CD14-positive monocyte (primary cell): ENCODE results near the gene LKAAEAR1. TPM values are rescaled to one million over a fixed set of nuclear protein-coding genes. Genes with fewer than 3 reads are reported as not detected.

Experiments used
- DNase-seq, 3 donors: peaks; one replicate each; pipeline ENCODE4 v3.0.0-alpha.2; 2011 to 2022
- H2AFZ ChIP-seq: 2 replicates; pipeline ENCODE4 v1.6.0; 2012; ENCODE audit warnings: mild to moderate bottlenecking, low read depth, low read length, inconsistent platforms; ENCODE audit not compliant: insufficient read depth, poor library complexity, severe bottlenecking
- H3K27ac ChIP-seq, 2 donors: 1 replicate in 1 of 2; 2 replicates in 1 of 2; pipeline ENCODE4 v1.5.1; 2012 to 2013; ENCODE audit warnings: low read length in 2 of 2, control low read depth in 1 of 2, inconsistent platforms in 1 of 2, low read depth in 1 of 2, mild to moderate bottlenecking in 1 of 2
- H3K27me3 ChIP-seq, 2 donors: one replicate each; pipeline versions ENCODE4 v1.6.0 to v1.6.1; 2011 to 2013; ENCODE audit warnings: low read length in 2 of 2; ENCODE audit not compliant: control insufficient read depth in 2 of 2, insufficient read depth in 2 of 2
- H3K36me3 ChIP-seq, 2 donors: replicated peaks in 1 of 2; 1 replicate in 1 of 2; 2 replicates in 1 of 2; pipeline versions ENCODE4 v1.5.1 to v1.6.1; 2012 to 2013; ENCODE audit warnings: low read length in 2 of 2, control low read depth in 1 of 2, inconsistent platforms in 1 of 2, mild to moderate bottlenecking in 1 of 2; ENCODE audit not compliant: insufficient read depth in 2 of 2, control insufficient read depth in 1 of 2
- H3K4me1 ChIP-seq, 2 donors: 1 replicate in 1 of 2; 2 replicates in 1 of 2; pipeline versions ENCODE4 v1.5.1 to v1.6.1; 2012 to 2013; ENCODE audit warnings: low read length in 2 of 2, control low read depth in 1 of 2, inconsistent platforms in 1 of 2, mild to moderate bottlenecking in 1 of 2, moderate library complexity in 1 of 2; ENCODE audit not compliant: insufficient read depth in 2 of 2, control insufficient read depth in 1 of 2
- H3K4me2 ChIP-seq: replicated peaks from 2 replicates; pipeline ENCODE3; 2012; ENCODE audit warnings: low read length, moderate library complexity, mild to moderate bottlenecking; ENCODE audit not compliant: poor library complexity, severe bottlenecking; ENCODE audit errors: extremely low read depth
- H3K4me3 ChIP-seq, 3 experiments: fragments of 200-600 bp in 1 of 3; sonication (generic) in 1 of 3; replicated peaks in 1 of 3; 1 replicate in 2 of 3; 2 replicates in 1 of 3; pipeline ENCODE4 v1.5.1; 2011 to 2013; ENCODE audit warnings: low read length in 3 of 3, mild to moderate bottlenecking in 3 of 3, control low read depth in 2 of 3, low read depth in 2 of 3, inconsistent platforms in 1 of 3, moderate library complexity in 1 of 3
- H3K79me2 ChIP-seq: 2 replicates; pipeline ENCODE4 v1.6.0; 2012; ENCODE audit warnings: mild to moderate bottlenecking, control low read depth, inconsistent platforms, low read length, moderate library complexity; ENCODE audit not compliant: insufficient read depth
- H3K9ac ChIP-seq: 2 replicates; pipeline ENCODE4 v1.6.0; 2017; ENCODE audit warnings: low read length, mild to moderate bottlenecking; ENCODE audit not compliant: insufficient read depth, poor library complexity, severe bottlenecking
- H3K9me3 ChIP-seq, 2 donors: replicated peaks in 1 of 2; 1 replicate in 1 of 2; 2 replicates in 1 of 2; pipeline versions ENCODE4 v1.5.1 to v1.6.1; 2012 to 2013; ENCODE audit warnings: low read length in 2 of 2, control low read depth in 1 of 2; ENCODE audit not compliant: control insufficient read depth in 1 of 2, insufficient read depth in 1 of 2
- H4K20me1 ChIP-seq: 2 replicates; pipeline ENCODE4 v1.6.0; 2012; ENCODE audit warnings: mild to moderate bottlenecking, low read length, control low read depth, moderate library complexity; ENCODE audit not compliant: insufficient read depth
- H3K27ac Mint-ChIP-seq, 7 donors: one replicate each; pipeline ENCODE4 v1.8.0; 2020; ENCODE audit warnings: mild to moderate bottlenecking in 7 of 7, mixed read lengths in 7 of 7, moderate library complexity in 6 of 7, inconsistent platforms in 2 of 7
- H3K27me3 Mint-ChIP-seq, 3 donors: one replicate each; pipeline ENCODE4 v1.8.0; 2021 to 2022; ENCODE audit warnings: low read depth in 3 of 3, mild to moderate bottlenecking in 3 of 3, mixed read lengths in 3 of 3, moderate library complexity in 3 of 3, inconsistent platforms in 1 of 3
- H3K36me3 Mint-ChIP-seq, 2 donors: one replicate each; pipeline ENCODE4 v1.8.0; 2020; ENCODE audit warnings: mixed read lengths in 2 of 2, inconsistent platforms in 1 of 2, mild to moderate bottlenecking in 1 of 2
- H3K4me1 Mint-ChIP-seq: one replicate; pipeline ENCODE4 v1.8.0; 2020; ENCODE audit warnings: mild to moderate bottlenecking, mixed read lengths
- H3K4me3 Mint-ChIP-seq, 2 donors: one replicate each; pipeline ENCODE4 v1.8.0; 2020; ENCODE audit warnings: mild to moderate bottlenecking in 2 of 2, mixed read lengths in 2 of 2, moderate library complexity in 1 of 2
- H3K9me3 Mint-ChIP-seq, 7 donors: one replicate each; pipeline ENCODE4 v1.8.0; 2020 to 2022; ENCODE audit warnings: mixed read lengths in 7 of 7, mild to moderate bottlenecking in 6 of 7, moderate library complexity in 6 of 7, inconsistent platforms in 2 of 7
- WGBS: methylation state at CpG from one replicate; pipeline ENCODE4 v1.1.5; 2013; ENCODE audit warnings: missing lambda C conversion rate; ENCODE audit not compliant: insufficient coverage; 5-methylcytosine and 5-hydroxymethylcytosine counted together
- intact Hi-C, 2 donors: fragments of 100-400 bp; cut with micrococcal nuclease; formaldehyde crosslinking; loops; one replicate each; pipeline versions ENCODE4 v1.15.0 to v1.15.1; 2023
- polyA plus RNA-seq, 3 donors: library from polyadenylated mRNA; depleted of rRNA in 1 of 3; unstranded in 2 of 3; stranded (reverse) in 1 of 3; fragments of 300-500 nt in 2 of 3; fragments of >200 nt in 1 of 3; fragmentation: Illumina TruSeq in 2 of 3; gene quantifications; 1 replicate in 2 of 3; 2 replicates in 1 of 3; pipeline ENCODE4 v1.2.3, GENCODE V29; 2012 to 2021
- TF ChIP-seq, protein P1 (sequence below): fragments of 200-600 bp; IDR thresholded peaks from one replicate; pipeline ENCODE4 v1.8.0; 2022; ENCODE audit warnings: antibody characterized with exemption, mild to moderate bottlenecking

The LKAAEAR1 gene
- polyA plus RNA-seq, 3 donors: 0.61 to 0.86 (median 0.64) TPM

- peaks cover 0 to 2% (median 0%) of the 10 kb centered on the region in 7 donors for H3K9me3 Mint-ChIP-seq
- H3K27me3 ChIP-seq: no peaks in the 10 kb centered on the region
- H4K20me1 ChIP-seq: peaks cover 25% of the 10 kb centered on the region
- intact Hi-C loops: loop anchor here in 1 of 2 donors (10.0 kb wide), 1 partner anchor 541 kb away; the partner anchor contains the start of gene PPDPF
- 53% methylated on average over 27 of the region's 27 CpGs for WGBS
- H3K27me3 Mint-ChIP-seq: peaks cover 0 to 27% (median 12%) of the 10 kb centered on the region in 3 donors
- no peaks in the 10 kb centered on the region for H3K9me3 ChIP-seq
- H3K4me3 Mint-ChIP-seq: peak overlapping the region; percentile 31 to 62
- H3K27ac ChIP-seq: no peak overlapping the region
- peak overlapping the region in 3 of 7 donors; percentile 15 to 73 (median 66) for H3K27ac Mint-ChIP-seq
- H3K36me3 ChIP-seq: no peaks in the 10 kb centered on the region
- H3K4me2 ChIP-seq: no peak overlapping the region
- no peak overlapping the region for H2AFZ ChIP-seq
- H3K4me1 Mint-ChIP-seq: peaks cover 44% of the 10 kb centered on the region
- H3K9ac ChIP-seq: no peak overlapping the region
- TF ChIP-seq, protein P1, sequence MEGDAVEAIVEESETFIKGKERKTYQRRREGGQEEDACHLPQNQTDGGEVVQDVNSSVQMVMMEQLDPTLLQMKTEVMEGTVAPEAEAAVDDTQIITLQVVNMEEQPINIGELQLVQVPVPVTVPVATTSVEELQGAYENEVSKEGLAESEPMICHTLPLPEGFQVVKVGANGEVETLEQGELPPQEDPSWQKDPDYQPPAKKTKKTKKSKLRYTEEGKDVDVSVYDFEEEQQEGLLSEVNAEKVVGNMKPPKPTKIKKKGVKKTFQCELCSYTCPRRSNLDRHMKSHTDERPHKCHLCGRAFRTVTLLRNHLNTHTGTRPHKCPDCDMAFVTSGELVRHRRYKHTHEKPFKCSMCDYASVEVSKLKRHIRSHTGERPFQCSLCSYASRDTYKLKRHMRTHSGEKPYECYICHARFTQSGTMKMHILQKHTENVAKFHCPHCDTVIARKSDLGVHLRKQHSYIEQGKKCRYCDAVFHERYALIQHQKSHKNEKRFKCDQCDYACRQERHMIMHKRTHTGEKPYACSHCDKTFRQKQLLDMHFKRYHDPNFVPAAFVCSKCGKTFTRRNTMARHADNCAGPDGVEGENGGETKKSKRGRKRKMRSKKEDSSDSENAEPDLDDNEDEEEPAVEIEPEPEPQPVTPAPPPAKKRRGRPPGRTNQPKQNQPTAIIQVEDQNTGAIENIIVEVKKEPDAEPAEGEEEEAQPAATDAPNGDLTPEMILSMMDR: no peak
- no peak for DNase-seq
- H3K36me3 Mint-ChIP-seq: no peaks in the 10 kb centered on the region
- H3K79me2 ChIP-seq: peaks cover 4% of the 10 kb centered on the region
- H3K4me3 ChIP-seq: no peak overlapping the region
- peaks cover 32 to 52% of the 10 kb centered on the region in 2 donors for H3K4me1 ChIP-seq
Observed at GRCh38 chr20:64065062-64065973, 18.9 kb downstream of the LKAAEAR1 start.

- Histone ChIP-seq H3K79me2 (peaks cover 4% of the 10 kb centered on the region), H3K27ac (no peak overlapping the region), H3K36me3 (no peaks in the 10 kb centered on the region), H3K27me3 (no peaks in the 10 kb centered on the region), H3K4me1 (peaks cover 32 to 52% of the 10 kb centered on the region in 2 donors), H3K9me3 (no peaks in the 10 kb centered on the region), H3K4me2 (peak overlapping the region; percentile 92), H4K20me1 (peaks cover 14% of the 10 kb centered on the region), H2AFZ (peak overlapping the region; percentile 91), H3K4me3 (peak overlapping the region in 1 of 3 experiments; percentile 82), H3K9ac (no peak overlapping the region)
- Mint-ChIP-seq H3K4me1 (peaks cover 44% of the 10 kb centered on the region), H3K36me3 (no peaks in the 10 kb centered on the region), H3K9me3 (peaks cover 0 to 2% (median 0%) of the 10 kb centered on the region in 7 donors), H3K4me3 (peak overlapping the region; percentile 82 to 87), H3K27me3 (peaks cover under 1 to 28% (median 20%) of the 10 kb centered on the region in 3 donors), H3K27ac (peak overlapping the region in 3 of 7 donors; percentile 48 to 62 (median 53))
- intact Hi-C loops: loop anchor here in 1 of 2 donors (5.0 to 10.0 kb wide), 2 partner anchors 82 to 539 kb away; partner anchors contain the start of genes PPDPF and PRPF6
- WGBS: 51% methylated on average over 8 of the region's 12 CpGs
- TF ChIP-seq, protein P1: no peak
- DNase-seq: no peak
Observed at GRCh38 chr20:64064145-64064698, 20.0 kb downstream of the LKAAEAR1 start.
